ENCODE results near the gene KIF25.

- TF ChIP-seq, protein P1, sequence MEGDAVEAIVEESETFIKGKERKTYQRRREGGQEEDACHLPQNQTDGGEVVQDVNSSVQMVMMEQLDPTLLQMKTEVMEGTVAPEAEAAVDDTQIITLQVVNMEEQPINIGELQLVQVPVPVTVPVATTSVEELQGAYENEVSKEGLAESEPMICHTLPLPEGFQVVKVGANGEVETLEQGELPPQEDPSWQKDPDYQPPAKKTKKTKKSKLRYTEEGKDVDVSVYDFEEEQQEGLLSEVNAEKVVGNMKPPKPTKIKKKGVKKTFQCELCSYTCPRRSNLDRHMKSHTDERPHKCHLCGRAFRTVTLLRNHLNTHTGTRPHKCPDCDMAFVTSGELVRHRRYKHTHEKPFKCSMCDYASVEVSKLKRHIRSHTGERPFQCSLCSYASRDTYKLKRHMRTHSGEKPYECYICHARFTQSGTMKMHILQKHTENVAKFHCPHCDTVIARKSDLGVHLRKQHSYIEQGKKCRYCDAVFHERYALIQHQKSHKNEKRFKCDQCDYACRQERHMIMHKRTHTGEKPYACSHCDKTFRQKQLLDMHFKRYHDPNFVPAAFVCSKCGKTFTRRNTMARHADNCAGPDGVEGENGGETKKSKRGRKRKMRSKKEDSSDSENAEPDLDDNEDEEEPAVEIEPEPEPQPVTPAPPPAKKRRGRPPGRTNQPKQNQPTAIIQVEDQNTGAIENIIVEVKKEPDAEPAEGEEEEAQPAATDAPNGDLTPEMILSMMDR (IDR thresholded peaks at IDR 0.05) = no peak
- TF ChIP-seq POLR2A (IDR thresholded peaks at IDR 0.05) = no peak
Observed at GRCh38 chr6:168043848-168044415, 46.5 kb downstream of the KIF25 start.

All from heart left ventricle (tissue), 13 donors.